Activated CD8-positive, alpha-beta memory T cell treated with anti-CD3 and anti-CD28 coated beads for 4 hours (primary cell): Measurements from ENCODE around the gene KCNS1.
A peak's percentile ranks its signal among the peaks of the same experiment; 100 is the strongest.
"Not testable (repeated sequence)": the region's sequence is repeated elsewhere in the genome, so short reads cannot be mapped to it uniquely, and the experiment has no call there.

Experiments
- DNase-seq, 2 donors: peaks; one replicate each; pipeline ENCODE4 v3.0.0-alpha.2; 2020; ENCODE audit warnings: low read depth in 2 of 2

Gene KCNS1

DNA sequence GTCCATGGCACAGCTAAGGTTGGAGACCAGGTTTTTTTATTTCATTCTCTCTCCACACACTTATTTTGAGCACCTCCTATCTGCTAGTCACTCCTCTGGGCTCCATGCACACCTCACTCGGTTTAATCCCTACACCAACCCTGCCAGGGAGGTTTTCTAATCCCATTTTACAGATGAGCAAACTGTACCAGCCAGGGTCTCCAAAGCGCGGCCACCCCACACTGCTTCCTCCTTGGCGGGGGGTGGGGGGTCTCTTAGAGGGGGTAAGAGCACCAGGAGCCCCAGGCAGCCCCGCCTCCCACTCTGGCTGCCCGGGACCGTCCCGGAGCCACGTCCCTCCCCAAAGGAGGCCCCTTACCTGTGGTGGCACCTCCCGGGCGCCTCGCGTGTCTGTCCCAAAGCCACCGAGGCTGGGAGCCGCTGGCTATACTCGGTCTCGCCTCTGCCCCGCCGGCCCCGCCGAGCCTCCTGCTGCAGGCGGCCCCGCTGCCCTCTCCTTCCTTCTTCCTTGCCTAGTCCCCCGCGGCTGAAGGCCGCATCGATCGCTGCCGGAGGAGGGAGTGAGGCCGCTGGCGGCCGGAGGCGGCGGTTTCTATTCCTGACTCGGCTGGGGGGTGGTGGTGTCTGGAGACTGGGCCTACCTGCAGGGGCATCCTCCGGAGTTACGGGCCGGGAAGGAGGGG, at the start of gene KCNS1:
Gene KCNS1 (minus strand): TSS at position 565 of the 683 bp plus-strand sequence. CDS start 1,891 bp downstream, outside the sequence.
- no peak for DNase-seq

GRCh38 chr20:45149062-45149461, 48.1 kb upstream of the KCNS1 start:
- DNase-seq: no peak

DNA sequence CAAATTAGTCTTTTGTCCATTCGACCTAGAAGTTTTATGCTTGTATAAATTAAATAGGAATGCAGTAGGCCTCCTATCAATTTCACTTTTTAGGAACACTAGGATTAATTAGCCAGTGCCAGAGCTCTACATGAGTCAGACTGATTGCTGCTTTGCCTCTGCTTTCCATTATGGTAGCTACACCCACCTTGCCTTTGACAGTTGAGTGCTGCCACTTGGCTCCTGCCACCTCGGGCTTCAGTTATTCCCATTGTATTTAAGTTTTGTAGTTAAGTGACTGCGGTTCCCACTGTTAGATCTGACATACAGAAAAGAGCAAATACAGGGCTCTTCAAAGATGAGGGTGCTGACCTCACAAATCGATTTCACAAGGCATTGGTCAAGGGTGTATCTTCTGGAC, 39.9 kb upstream of the KCNS1 start:
- DNase-seq: no peak

GRCh38 chr20:45139733-45140375, 38.9 kb upstream of the KCNS1 start:
- not testable (repeated sequence) for DNase-seq

DNA sequence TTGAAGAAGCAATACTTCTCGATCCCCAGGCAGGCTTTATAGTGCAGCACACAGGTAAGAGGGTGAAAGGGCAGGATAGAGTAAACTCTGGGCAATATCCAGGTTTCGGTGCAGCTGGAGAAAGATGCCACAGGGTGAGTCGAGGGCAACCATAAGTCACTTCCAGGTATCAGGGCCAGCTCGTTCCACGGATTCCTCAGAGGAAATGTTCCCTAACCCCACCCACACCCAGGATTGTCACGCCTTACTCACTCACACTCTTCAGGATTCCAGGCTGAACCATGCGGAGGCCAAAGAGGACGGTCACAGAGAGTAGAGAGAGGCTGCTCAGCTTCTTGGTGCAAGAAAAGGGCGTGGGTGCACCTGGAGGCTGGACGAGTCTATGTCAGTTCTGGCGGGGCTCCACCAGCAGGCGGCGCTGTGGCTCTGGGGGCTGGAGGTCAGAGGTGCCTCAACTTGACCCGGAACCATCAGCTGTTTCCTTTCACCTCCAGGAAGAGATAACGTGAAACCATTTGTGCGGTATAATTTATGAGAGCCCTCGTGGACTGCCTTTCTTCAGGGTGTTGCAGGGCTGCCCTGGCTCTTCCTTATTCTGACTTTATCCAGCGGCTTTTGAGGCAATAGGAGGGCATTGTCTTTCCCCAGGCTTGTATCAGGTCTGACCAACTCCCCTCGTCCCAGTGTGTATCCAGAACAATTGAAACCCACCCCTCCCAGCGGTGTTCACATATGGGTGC, 37.8 kb upstream of the KCNS1 start:
- peak in 1 of 2 donors; percentile 18 for DNase-seq

DNA sequence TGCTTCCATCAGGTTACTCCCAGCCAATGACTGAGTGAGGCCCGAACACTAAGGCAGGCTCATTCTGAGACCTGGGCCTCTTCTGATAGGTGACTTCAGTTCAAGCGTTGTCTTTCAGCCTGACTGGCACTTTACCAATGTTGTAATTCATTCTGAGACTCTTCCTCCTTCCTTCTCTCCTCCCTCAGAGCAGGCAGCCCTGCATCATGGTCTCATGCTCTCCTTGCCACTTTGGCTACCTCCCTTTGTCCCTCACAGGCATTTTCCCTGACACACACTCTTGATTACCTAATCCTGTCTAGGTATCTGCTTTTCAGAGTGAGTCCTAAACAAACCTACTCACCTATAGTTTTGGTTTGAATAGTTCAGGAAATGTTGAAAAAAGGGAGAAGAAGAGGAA, 36.0 kb upstream of the KCNS1 start:
- DNase-seq: no peak

DNA sequence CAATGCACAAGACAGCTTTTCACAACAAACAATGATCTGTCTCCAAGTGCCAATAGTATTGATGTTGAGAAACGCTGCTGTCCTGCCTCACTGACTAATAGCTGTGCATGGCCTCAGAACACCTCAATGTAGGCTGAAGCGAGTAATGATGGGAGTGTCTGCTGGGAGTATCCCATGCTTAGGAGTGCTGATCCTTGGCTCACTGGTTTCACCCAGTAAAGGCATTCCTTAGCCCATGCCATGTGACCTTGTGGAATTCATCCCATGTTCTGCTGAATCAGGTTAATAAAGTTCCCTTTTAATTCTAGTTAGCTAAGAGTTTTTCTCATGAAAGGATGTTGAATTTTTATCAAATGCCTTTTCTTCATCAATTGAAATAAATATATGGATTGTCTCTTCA, 27.2 kb upstream of the KCNS1 start:
- no peak for DNase-seq

DNA sequence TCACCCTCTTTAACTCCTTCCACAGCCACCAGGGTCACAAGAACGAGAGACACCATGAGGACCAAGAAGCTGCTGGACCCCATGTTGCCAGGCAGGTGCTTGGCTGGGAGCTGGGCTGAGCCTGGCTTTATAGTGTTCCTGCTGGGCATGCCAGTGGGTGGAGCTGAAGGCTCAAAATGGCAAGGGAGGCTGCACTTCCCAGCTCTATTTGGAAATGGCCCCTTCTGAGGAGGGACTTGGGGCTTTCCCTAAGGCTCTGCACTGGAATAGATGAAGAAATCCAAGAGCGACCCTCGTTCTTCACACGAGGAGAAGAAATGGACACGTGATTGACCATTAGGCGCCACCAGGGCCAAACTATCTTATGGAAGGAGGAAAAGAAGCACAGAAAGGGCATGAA, 23.4 kb upstream of the KCNS1 start, which contains the start of gene WFDC12:
Gene WFDC12 (minus strand): TSS at position 101 of the 400 bp plus-strand sequence. CDS start 18 bp downstream, at position 83.
- no peak for DNase-seq

GRCh38 chr20:45121388-45121787, 20.5 kb upstream of the KCNS1 start:
- no peak for DNase-seq

DNA sequence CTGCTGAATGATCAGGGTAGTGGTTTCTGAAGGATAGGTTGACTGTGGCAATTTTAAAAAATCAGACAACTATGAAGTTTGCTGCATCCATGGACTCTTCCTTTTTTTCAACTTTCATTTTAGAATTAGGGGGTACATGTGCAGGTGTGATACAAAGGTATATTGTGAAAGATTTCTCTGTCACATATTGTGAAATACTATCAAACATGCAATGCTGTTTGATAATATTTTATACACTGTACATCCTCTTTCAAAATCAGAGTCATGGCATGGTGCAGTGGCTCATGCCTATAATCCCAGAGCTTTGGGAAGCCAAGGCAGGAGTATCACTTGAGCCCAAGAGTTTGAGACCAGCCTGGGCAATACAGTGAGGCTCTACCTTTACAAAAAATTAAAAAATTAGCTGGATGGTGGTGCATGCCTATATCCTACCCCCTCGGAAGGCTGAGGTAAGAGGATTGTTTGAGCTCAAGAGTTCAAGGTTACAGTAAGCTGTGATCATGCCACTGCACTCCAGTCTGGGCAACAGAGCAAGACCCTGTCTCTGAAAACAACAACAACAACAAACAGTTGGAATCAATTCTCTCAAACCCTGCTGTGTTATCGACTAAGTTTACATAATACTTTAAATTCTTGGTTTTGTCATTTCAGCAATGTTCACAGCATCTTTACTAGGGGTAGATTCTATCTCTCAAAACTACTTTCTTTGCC, 18.8 kb upstream of the KCNS1 start:
- no peak for DNase-seq

- DNase-seq: no peak
Measured at GRCh38 chr20:45118028-45118427, 17.1 kb upstream of the KCNS1 start.

GRCh38 chr20:45117581-45117980, 16.7 kb upstream of the KCNS1 start:
- no peak for DNase-seq

GRCh38 chr20:45115829-45116228, 14.9 kb upstream of the KCNS1 start:
- DNase-seq: no peak

DNA sequence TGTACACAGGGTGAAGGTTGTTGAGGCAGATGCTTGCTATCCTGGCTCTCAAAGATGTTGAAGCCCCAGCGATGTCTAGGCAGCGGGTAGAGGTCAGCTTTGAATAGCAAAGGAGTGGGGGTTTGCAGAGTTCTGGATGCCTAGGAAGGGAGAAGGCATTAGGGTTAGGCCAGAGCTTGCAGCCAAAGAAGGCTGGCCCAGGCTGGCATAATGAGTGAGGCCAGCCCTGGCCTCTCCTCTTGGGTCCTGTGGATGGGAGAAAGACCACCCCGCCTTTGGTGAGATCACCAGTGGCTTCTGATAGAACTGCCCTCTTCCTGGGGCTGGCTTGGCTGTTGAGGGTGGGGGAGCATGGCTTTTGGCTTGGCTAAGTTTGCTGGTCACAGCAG, 14.5 kb upstream of the KCNS1 start:
- no peak for DNase-seq

GRCh38 chr20:45114465-45115385, 13.8 kb upstream of the KCNS1 start, which contains the start of gene WFDC5:
Gene WFDC5, minus strand, starts transcription at chr20:45115174. Its CDS starts 91 bp downstream, at chr20:45115083.
- DNase-seq: no peak

DNA sequence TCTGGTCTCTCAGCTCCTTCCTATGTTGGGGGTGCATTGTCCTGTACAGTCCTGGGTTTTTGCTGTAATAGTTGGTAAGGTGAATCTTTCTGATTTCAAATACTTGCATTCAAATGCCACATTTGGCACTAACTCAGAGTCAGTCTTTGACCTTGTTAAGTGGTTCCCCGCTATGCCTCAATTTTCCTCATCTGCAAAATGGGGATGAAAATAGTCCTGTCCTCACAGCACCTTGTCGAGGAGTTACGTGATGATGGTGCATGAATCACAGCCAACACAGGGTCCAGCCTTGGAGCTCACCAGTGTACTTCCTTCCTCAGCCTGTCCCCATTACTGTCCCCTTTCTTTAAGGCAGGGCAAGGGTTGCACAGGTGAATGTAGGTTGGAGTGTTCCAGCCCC, 12.9 kb upstream of the KCNS1 start:
- no peak for DNase-seq

DNA sequence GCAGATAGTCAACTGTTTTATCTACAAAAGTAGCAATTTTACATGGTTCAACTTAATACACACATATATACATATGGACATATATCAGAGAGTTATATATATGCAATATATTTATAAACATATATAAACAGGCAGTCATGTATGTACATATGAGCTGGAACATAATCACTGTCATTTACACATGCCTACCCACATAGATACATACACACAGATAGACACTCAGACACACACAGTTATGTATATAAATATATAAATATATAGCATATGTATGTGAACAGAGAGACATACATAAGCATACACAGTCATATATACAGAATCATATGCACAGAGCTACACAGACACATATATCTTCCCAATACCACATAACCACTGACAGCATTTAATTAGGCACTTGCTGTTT, 11.8 kb upstream of the KCNS1 start:
- no peak for DNase-seq

- DNase-seq: no peak
Measured at GRCh38 chr20:45111799-45112471, 11.0 kb upstream of the KCNS1 start.

DNA sequence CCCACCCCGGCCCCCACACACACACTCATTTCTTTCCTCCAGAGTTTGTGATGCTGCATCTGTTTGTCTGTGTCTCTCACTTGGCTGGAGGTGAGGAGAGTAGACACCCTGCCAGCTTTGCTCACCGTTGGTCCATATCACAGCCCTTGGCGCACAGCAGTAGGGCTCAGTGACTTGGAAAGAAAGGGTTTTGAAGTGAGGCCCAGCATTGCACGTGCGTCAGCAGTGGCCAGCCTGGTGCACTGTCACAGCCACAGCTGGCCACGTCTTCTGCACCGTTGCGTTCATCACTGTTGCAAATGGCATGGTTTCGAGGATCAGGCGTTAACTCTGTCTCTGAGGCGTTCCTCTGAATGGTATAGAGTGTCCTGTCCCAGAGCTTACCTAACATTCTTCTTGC, 10.4 kb upstream of the KCNS1 start:
- DNase-seq: no peak

GRCh38 chr20:45110301-45110700, 9.4 kb upstream of the KCNS1 start:
- no peak for DNase-seq
